ENCODE results near the gene ATP1B3. TPM values are rescaled to one million over a fixed set of nuclear protein-coding genes. Genes with fewer than 3 reads are reported as not detected.

ATP1B3 gene
- polyA plus RNA-seq, 1 donor (not counting 4 experiments of a cell fraction or from before 2014, with no cell fraction given): 345 TPM

DNA sequence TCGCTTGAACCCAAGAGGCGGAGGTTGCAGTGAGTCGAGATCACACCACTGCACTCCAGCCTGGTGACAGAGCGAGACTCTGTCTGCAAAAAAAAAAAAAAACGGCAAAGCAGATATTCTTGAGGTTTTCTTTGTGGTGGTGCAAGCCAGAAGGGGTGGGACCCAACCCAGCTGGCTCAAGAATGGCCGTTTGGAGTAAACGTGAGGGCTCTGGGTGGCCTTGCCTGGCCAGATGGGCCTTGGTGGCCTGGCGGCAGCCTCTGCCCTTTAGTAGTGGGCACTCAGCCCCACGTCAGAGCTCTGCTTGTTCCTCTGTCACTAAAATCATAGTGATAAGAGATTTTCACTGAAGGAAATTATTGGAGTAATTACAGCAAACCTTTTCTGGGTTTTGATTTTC, 50.5 kb downstream of the ATP1B3 start:
- peaks cover 14 to 24% of the 10 kb centered on the region in 2 experiments for H3K36me3 ChIP-seq (ENCODE audit: control insufficient read depth in 2 of 2, extremely low read depth in 1 of 2, insufficient read depth in 2 of 2, low read length in 2 of 2)

DNA sequence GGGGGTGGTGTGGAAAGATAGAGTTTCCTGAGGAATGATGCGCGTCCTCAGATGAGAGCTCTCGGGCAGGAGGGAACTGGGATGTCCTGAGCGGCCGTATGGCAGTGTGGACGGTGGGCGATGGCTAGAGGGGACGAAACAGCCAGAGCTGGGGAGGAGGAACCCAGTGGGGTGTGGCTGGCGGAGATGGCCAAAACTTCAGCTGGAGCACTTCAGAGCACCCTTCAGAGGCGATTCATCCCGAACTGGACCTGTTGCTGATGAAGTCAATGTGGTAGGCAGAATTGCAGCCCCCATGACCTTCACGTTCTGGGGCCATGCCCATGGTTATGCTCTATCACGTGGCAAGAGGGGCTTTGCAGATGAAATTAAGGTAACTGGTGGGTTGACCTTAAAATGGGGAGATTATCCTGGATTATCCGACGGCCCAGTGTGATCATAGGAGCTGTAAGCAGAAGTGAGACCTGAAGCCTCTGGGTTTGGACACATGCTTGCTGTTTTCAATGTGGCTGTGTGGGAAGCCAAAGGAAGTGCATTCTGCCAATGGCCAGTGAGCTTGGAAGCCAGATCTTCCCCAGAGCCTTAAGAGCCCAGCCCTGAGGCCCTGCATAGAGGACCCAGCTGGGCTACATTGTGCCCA, 52.3 kb downstream of the ATP1B3 start:
- no peaks in the 10 kb centered on the region for H3K4me1 ChIP-seq (ENCODE audit: control insufficient read depth, extremely low read depth, insufficient read depth, low read length)
- TF ChIP-seq, protein P1, sequence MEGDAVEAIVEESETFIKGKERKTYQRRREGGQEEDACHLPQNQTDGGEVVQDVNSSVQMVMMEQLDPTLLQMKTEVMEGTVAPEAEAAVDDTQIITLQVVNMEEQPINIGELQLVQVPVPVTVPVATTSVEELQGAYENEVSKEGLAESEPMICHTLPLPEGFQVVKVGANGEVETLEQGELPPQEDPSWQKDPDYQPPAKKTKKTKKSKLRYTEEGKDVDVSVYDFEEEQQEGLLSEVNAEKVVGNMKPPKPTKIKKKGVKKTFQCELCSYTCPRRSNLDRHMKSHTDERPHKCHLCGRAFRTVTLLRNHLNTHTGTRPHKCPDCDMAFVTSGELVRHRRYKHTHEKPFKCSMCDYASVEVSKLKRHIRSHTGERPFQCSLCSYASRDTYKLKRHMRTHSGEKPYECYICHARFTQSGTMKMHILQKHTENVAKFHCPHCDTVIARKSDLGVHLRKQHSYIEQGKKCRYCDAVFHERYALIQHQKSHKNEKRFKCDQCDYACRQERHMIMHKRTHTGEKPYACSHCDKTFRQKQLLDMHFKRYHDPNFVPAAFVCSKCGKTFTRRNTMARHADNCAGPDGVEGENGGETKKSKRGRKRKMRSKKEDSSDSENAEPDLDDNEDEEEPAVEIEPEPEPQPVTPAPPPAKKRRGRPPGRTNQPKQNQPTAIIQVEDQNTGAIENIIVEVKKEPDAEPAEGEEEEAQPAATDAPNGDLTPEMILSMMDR (optimal IDR thresholded peaks at IDR 0.05 in 1 of 3, IDR thresholded peaks at IDR 0.05 in 1 of 3, conservative IDR thresholded peaks at IDR 0.05 in 1 of 3; ENCODE audit: extremely low read depth in 1 of 3, insufficient read depth in 2 of 3, low read length in 3 of 3): no peak
- TF ChIP-seq EZH2 (IDR thresholded peaks at IDR 0.05; ENCODE audit: low read length): no peak
- H2AFZ ChIP-seq (ENCODE audit: control insufficient read depth, low read length): no peak overlapping the region
- H3K4me3 ChIP-seq (ENCODE audit: control insufficient read depth in 2 of 3, extremely low read depth in 1 of 3, insufficient read depth in 2 of 3, low read depth in 1 of 3, low read length in 3 of 3): no peak overlapping the region
- no peaks in the 10 kb centered on the region for H3K9me1 ChIP-seq (ENCODE audit: control insufficient read depth, extremely low read depth, insufficient read depth, low read length)
- H3K27ac ChIP-seq (ENCODE audit: control insufficient read depth, insufficient read depth, low read length): no peak overlapping the region
- H3K9ac ChIP-seq (ENCODE audit: control insufficient read depth, extremely low read depth, insufficient read depth, low read length): no peak overlapping the region
- no peak for FAIRE-seq
- no peaks in the 10 kb centered on the region for H3K9me3 ChIP-seq (ENCODE audit: control insufficient read depth, low read depth, low read length)
- peaks cover 14 to 17% of the 10 kb centered on the region in 2 experiments for H3K36me3 ChIP-seq (ENCODE audit: control insufficient read depth in 2 of 2, extremely low read depth in 1 of 2, insufficient read depth in 2 of 2, low read length in 2 of 2)
- no peak overlapping the region for H3K4me2 ChIP-seq (ENCODE audit: control insufficient read depth, extremely low read depth, insufficient read depth, low read depth, low read length)
- dilution Hi-C loops (cut with MboI; ENCODE audit: extremely low pct_ligation_motif_present, low sequenced_read_pairs): no loop called here
- H3K27me3 ChIP-seq (ENCODE audit: control insufficient read depth, extremely low read depth, insufficient read depth, low read length): no peaks in the 10 kb centered on the region
- H3K79me2 ChIP-seq (ENCODE audit: control insufficient read depth, insufficient read depth, low read length): no peaks in the 10 kb centered on the region
- H4K20me1 ChIP-seq (ENCODE audit: control insufficient read depth, extremely low read depth, insufficient read depth, low read length): no peaks in the 10 kb centered on the region
- no peak for DNase-seq (ENCODE audit: low read depth, low spot score)

More for the DNA sequence above, 50.5 kb downstream of the ATP1B3 start:
- H3K4me1 ChIP-seq (ENCODE audit: control insufficient read depth, extremely low read depth, insufficient read depth, low read length): no peaks in the 10 kb centered on the region
- no peak for FAIRE-seq
- H3K27ac ChIP-seq (ENCODE audit: control insufficient read depth, insufficient read depth, low read length): no peak overlapping the region
- H3K27me3 ChIP-seq (ENCODE audit: control insufficient read depth, extremely low read depth, insufficient read depth, low read length): no peaks in the 10 kb centered on the region
- no peaks in the 10 kb centered on the region for H3K79me2 ChIP-seq (ENCODE audit: control insufficient read depth, insufficient read depth, low read length)
- H3K4me2 ChIP-seq (ENCODE audit: control insufficient read depth, extremely low read depth, insufficient read depth, low read depth, low read length): no peak overlapping the region
- no peaks in the 10 kb centered on the region for H4K20me1 ChIP-seq (ENCODE audit: control insufficient read depth, extremely low read depth, insufficient read depth, low read length)
- H3K9ac ChIP-seq (ENCODE audit: control insufficient read depth, extremely low read depth, insufficient read depth, low read length): no peak overlapping the region
- dilution Hi-C loops (cut with MboI; ENCODE audit: extremely low pct_ligation_motif_present, low sequenced_read_pairs): no loop called here
- TF ChIP-seq, protein P1 (optimal IDR thresholded peaks at IDR 0.05 in 1 of 3, IDR thresholded peaks at IDR 0.05 in 1 of 3, conservative IDR thresholded peaks at IDR 0.05 in 1 of 3; ENCODE audit: extremely low read depth in 1 of 3, insufficient read depth in 2 of 3, low read length in 3 of 3): no peak
- no peak for TF ChIP-seq EZH2 (IDR thresholded peaks at IDR 0.05; ENCODE audit: low read length)
- H3K9me3 ChIP-seq (ENCODE audit: control insufficient read depth, low read depth, low read length): no peaks in the 10 kb centered on the region
- no peak overlapping the region for H2AFZ ChIP-seq (ENCODE audit: control insufficient read depth, low read length)
- no peak overlapping the region for H3K4me3 ChIP-seq (ENCODE audit: control insufficient read depth in 2 of 3, extremely low read depth in 1 of 3, insufficient read depth in 2 of 3, low read depth in 1 of 3, low read length in 3 of 3)
- no peaks in the 10 kb centered on the region for H3K9me1 ChIP-seq (ENCODE audit: control insufficient read depth, extremely low read depth, insufficient read depth, low read length)
- DNase-seq (ENCODE audit: low read depth, low spot score): no peak

Measured in keratinocyte (primary cell).